ENCODE measurements around the gene RRAS2. TPM values are rescaled to one million over a fixed set of nuclear protein-coding genes. Genes with fewer than 3 reads are reported as not detected.

Gene RRAS2
- total RNA-seq, 4 donors from 2014 or later = 12.3 to 86.0 (median 41.7) TPM

DNA sequence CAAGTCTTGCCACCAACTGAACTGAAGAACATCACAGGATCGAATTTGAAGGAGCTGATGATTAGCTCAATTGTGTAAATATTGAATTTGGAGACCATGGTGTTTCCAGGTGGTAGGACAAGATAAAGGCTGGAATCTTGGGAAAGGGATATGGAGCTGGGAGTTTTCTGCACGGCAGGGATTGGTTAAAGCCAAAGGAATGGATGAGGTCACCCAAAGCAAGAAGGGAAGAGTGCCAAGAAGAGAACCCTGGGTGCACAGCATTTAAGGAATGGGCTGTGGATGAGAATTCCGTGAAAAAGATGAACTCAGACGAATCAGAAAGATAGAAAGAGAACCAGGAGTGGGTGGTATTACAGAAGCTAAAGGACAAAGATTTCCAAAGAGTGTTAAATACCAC is 29.4 kb upstream of the RRAS2 start:
- Histone ChIP-seq H3K9me3 (no peaks in the 10 kb centered on the region), H3K27me3 (no peaks in the 10 kb centered on the region), H3K4me1 (no peaks in the 10 kb centered on the region), H3K36me3 (no peaks in the 10 kb centered on the region), H3K4me3 (no peak overlapping the region), H3K27ac (no peak overlapping the region)
- TF ChIP-seq POLR2AphosphoS5 (IDR thresholded peaks at IDR 0.05) = no peak
- TF ChIP-seq, protein P1, sequence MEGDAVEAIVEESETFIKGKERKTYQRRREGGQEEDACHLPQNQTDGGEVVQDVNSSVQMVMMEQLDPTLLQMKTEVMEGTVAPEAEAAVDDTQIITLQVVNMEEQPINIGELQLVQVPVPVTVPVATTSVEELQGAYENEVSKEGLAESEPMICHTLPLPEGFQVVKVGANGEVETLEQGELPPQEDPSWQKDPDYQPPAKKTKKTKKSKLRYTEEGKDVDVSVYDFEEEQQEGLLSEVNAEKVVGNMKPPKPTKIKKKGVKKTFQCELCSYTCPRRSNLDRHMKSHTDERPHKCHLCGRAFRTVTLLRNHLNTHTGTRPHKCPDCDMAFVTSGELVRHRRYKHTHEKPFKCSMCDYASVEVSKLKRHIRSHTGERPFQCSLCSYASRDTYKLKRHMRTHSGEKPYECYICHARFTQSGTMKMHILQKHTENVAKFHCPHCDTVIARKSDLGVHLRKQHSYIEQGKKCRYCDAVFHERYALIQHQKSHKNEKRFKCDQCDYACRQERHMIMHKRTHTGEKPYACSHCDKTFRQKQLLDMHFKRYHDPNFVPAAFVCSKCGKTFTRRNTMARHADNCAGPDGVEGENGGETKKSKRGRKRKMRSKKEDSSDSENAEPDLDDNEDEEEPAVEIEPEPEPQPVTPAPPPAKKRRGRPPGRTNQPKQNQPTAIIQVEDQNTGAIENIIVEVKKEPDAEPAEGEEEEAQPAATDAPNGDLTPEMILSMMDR (IDR thresholded peaks at IDR 0.05) = no peak
- TF ChIP-seq POLR2A (IDR thresholded peaks at IDR 0.05) = no peak
- no peak for TF ChIP-seq EP300 (IDR thresholded peaks at IDR 0.05; ENCODE audit: low read depth)
- no peak for DNase-seq
- in situ Hi-C loops (cut with MboI; ENCODE audit: low pct_ligation_motif_present in 1 of 4, low pct_unique_long_range_greater_than_20kb in 1 of 4, low sequenced_read_pairs in 3 of 4) (no loop called here), intact Hi-C loops (cut with DNase I; ENCODE audit: low total_unique reads) (no loop called here)
- WGBS, 2 donors (ENCODE audit: low coverage in 1 of 2) = 79 to 85% methylated on average over 3 to 4 of the region's 4 CpGs

DNA sequence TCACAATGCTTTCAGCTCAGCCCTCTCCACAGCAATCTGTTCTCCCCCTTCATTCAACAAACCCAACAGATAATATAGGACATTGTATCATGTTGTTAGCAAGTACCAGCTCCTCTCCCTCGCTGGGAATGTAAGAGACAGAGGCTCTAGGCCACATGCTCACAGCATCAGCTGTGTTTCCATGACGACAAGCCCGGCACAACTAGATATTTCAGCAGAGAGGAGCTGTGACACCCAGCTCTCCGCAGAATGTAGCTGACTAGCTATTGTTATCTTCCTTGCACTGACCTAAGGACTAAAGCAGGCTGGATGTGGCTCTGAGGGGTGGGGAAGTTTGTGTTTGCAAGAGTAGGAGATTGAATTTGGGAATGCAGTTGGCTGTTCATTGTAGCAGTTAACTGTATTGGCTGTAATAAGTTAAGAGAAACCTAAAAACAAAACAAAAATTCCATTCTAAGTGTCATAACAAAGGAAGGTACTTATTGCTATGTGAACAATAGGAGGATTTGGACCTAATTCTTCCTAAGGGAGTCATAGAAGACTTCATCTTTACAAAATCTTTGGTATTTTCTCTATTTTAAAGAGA is 28.0 kb upstream of the RRAS2 start:
- no peak for DNase-seq
- Histone ChIP-seq H3K36me3 (no peaks in the 10 kb centered on the region), H3K9me3 (no peaks in the 10 kb centered on the region), H3K27ac (no peak overlapping the region), H3K4me3 (no peak overlapping the region), H3K4me1 (no peaks in the 10 kb centered on the region), H3K27me3 (no peaks in the 10 kb centered on the region)
- in situ Hi-C loops (cut with MboI; ENCODE audit: low pct_ligation_motif_present in 1 of 4, low pct_unique_long_range_greater_than_20kb in 1 of 4, low sequenced_read_pairs in 3 of 4) (no loop called here), intact Hi-C loops (cut with DNase I; ENCODE audit: low total_unique reads) (no loop called here)
- 68 to 75% methylated on average over 4 of the region's 4 CpGs for WGBS, 2 donors (ENCODE audit: low coverage in 1 of 2)
- TF ChIP-seq POLR2A (IDR thresholded peaks at IDR 0.05) (no peak), EP300 (IDR thresholded peaks at IDR 0.05; ENCODE audit: low read depth) (no peak), POLR2AphosphoS5 (IDR thresholded peaks at IDR 0.05) (no peak)
- TF ChIP-seq, protein P1 (IDR thresholded peaks at IDR 0.05) = no peak

DNA sequence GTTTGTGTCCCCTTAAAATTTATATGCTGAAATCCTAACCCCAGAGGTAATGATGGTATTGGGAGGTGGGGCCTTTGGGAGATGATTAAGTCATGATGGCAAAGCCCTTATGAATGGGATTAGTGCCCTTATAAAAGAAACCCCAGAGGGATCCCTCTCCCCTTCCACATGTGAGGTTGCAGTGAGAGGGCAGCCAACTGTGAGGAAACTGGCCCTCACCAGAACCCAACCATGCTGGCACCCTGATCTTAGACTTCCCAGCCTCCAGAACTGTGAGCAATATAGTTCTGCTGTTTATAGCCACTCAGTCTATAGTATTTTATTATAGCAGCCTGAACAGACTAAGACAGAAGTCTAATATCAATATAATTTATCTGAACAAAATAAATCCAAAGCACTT is 27.1 kb upstream of the RRAS2 start:
- intact Hi-C loops (cut with DNase I; ENCODE audit: low total_unique reads) = no loop called here
- H3K9me3 ChIP-seq = no peaks in the 10 kb centered on the region
- H3K27ac ChIP-seq = no peak overlapping the region
- TF ChIP-seq, protein P1 (IDR thresholded peaks at IDR 0.05) = no peak
- TF ChIP-seq POLR2AphosphoS5 (IDR thresholded peaks at IDR 0.05) (no peak), EP300 (IDR thresholded peaks at IDR 0.05; ENCODE audit: low read depth) (no peak), POLR2A (IDR thresholded peaks at IDR 0.05) (no peak)
- peaks cover 4% of the 10 kb centered on the region for H3K27me3 ChIP-seq
- DNase-seq = no peak
- H3K4me3 ChIP-seq = no peak overlapping the region
- H3K4me1 ChIP-seq = peaks cover 0 to 8% (median 7%) of the 10 kb centered on the region in 4 donors
- no peaks in the 10 kb centered on the region for H3K36me3 ChIP-seq
- in situ Hi-C loops (cut with MboI; ENCODE audit: low pct_ligation_motif_present in 1 of 4, low pct_unique_long_range_greater_than_20kb in 1 of 4, low sequenced_read_pairs in 3 of 4) = no loop called here

DNA sequence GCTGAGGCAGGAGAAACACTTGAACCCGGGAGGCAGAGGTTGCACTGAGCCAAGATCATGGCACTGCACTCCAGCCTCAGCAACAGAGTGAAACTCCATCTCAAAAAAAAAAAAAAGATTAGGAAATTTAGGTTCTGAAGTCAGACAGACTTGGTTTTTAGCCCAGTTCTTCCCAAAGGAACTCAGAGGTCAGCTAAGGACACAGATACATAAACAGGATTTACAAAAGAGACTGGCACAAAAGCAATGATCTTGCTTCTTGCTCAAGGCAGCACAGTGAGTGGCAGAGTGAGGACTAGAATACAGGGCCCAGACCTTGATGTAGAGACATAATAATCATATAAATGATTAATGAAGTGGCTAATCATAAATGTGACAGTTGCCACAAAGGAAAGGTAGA is 25.4 kb upstream of the RRAS2 start:
- Histone ChIP-seq H3K9me3 (no peaks in the 10 kb centered on the region), H3K36me3 (no peaks in the 10 kb centered on the region), H3K4me1 (peaks cover 0 to 13% (median 8%) of the 10 kb centered on the region in 4 donors), H3K27ac (no peak overlapping the region), H3K27me3 (peaks cover 17% of the 10 kb centered on the region), H3K4me3 (no peak overlapping the region)
- in situ Hi-C loops (cut with MboI; ENCODE audit: low pct_ligation_motif_present in 1 of 4, low pct_unique_long_range_greater_than_20kb in 1 of 4, low sequenced_read_pairs in 3 of 4) = no loop called here
- 77% methylated on average over 1 of the region's 1 CpG; no CpG with 5 or more reads in 1 of the 2 donors for WGBS, 2 donors (ENCODE audit: low coverage in 1 of 2)
- intact Hi-C loops (cut with DNase I; ENCODE audit: low total_unique reads) = no loop called here
- TF ChIP-seq POLR2A (IDR thresholded peaks at IDR 0.05) (no peak), POLR2AphosphoS5 (IDR thresholded peaks at IDR 0.05) (no peak), EP300 (IDR thresholded peaks at IDR 0.05; ENCODE audit: low read depth) (no peak)
- TF ChIP-seq, protein P1 (IDR thresholded peaks at IDR 0.05) = no peak
- DNase-seq = no peak

Measured in transverse colon (tissue), 4 donors.